GM18951 (cell line): Measurements from ENCODE around the gene ZSWIM8.
"Not testable (repeated sequence)": the region's sequence is repeated elsewhere in the genome, so short reads cannot be mapped to it uniquely, and the experiment has no call there.

Source experiments
- POLR2A ChIP-seq: IDR thresholded peaks from 4 replicates; pipeline ENCODE4 v1.6.1; 2011; ENCODE audit warnings: mild to moderate bottlenecking; ENCODE audit not compliant: insufficient read length, insufficient read depth; ENCODE audit errors: extremely low read depth
- in situ Hi-C: fragments of 300-500 bp; cut with MboI; formaldehyde crosslinking; loops from one replicate; pipeline ENCODE4 v1.12.0; 2022; ENCODE audit warnings: low sequenced_read_pairs, mixed read lengths, inconsistent platforms; ENCODE audit not compliant: unreplicated experiment

Gene ZSWIM8

GRCh38 chr10:73781879-73782748 is 3.3 kb upstream of the ZSWIM8 start, which contains the start of gene CHCHD1:
Gene CHCHD1, plus strand, starts transcription at chr10:73782048. Its CDS starts 28 bp downstream, at chr10:73782076.
- in situ Hi-C loops: no loop called here
- TF ChIP-seq POLR2A: peak; percentile 91

DNA sequence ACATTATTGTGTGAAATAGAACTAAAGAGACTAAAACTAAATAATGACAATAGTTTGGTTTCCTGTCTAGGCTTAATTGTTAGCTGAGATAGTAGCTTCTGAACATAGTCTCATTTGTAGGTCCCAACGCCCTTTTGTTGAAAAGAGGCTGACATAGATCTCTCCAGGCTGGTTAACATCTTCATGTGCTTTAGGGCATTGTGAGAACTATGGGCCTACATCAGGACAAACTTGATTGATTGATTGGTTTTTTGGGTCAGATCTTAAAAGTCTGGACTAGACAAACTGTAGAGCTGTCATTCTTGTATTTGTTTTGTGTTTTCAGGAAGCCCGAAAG is 2.7 kb upstream of the ZSWIM8 start:
- no peak for TF ChIP-seq POLR2A
- in situ Hi-C loops: no loop called here

DNA sequence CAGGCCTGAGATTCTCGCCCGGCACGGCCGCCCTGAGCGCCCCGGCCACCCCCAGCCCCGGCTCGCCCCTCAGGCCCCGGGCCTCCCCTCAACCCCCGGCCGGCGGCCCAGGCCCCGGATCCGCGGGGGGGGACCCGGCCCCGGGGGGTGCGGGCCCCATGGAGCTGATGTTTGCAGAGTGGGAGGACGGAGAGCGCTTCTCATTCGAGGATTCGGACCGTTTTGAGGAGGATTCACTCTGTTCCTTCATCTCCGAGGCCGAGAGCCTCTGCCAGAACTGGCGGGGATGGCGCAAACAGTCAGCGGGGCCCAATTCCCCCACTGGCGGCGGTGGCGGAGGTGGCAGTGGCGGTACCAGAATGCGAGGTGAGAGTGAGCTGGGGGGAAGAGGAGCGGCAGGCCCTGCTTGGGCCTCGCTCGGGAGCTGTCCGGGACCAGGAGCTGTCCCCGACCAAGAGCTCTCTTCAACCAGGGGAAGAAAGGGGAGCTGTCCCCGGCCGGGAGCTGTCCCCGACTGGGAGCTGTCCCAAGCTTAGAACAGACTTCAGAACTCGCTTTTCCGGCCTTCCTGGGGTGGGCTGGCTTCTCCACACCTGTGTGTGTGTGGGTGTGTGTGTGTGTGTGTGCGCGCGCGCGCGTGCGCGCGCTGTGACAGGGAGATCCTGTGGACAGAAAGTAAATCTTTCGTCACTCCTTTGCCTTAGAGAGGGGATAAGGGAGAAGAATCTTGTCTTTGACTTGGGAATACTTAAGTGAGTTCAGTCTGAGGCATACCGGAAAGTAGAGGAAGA is 510 bp downstream of the ZSWIM8 start:
- in situ Hi-C loops: no loop called here
- no peak for TF ChIP-seq POLR2A

- in situ Hi-C loops: no loop called here
- no peak for TF ChIP-seq POLR2A
Measured at GRCh38 chr10:73786512-73786885, 1.1 kb downstream of the ZSWIM8 start.

GRCh38 chr10:73787031-73787800 is 1.8 kb downstream of the ZSWIM8 start:
- in situ Hi-C loops: not testable (repeated sequence)

DNA sequence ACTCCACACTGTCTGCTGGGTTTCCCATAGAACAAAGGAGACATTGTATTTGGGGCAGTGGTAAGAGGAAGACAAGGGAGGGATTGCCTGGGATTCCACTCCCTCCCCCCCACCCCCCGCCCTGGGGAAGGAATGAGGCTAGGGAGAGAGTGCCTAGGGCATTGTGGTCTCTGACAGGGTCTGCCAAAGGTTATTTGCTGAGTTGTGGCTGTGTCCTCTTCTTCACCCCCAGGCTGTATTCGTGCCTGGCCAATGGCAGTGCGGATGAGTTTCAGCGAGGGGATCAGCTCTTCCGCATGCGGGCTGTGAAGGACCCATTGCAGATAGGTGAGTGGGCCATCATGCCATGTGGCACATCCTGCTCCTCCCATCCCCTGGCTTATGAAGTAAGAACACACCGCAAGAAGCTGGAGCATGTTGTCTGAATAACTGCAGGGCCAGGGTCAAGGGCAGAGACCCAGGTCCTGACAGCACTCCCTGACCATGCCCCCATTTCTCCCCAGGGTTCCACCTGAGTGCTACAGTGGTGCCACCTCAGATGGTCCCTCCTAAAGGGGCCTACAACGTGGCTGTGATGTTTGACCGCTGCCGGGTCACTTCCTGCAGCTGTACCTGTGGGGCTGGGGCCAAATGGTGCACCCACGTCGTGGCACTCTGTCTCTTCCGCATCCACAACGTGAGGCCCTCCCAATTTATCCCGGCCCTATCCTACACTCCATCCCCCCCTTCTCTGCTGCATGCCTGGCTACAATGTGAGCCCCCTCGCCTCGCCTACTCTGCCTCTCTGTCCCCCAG is 3.7 kb downstream of the ZSWIM8 start:
- in situ Hi-C loops: no loop called here
- TF ChIP-seq POLR2A: no peak

GRCh38 chr10:73789659-73790055 is 4.3 kb downstream of the ZSWIM8 start:
- in situ Hi-C loops: no loop called here
- no peak for TF ChIP-seq POLR2A

DNA sequence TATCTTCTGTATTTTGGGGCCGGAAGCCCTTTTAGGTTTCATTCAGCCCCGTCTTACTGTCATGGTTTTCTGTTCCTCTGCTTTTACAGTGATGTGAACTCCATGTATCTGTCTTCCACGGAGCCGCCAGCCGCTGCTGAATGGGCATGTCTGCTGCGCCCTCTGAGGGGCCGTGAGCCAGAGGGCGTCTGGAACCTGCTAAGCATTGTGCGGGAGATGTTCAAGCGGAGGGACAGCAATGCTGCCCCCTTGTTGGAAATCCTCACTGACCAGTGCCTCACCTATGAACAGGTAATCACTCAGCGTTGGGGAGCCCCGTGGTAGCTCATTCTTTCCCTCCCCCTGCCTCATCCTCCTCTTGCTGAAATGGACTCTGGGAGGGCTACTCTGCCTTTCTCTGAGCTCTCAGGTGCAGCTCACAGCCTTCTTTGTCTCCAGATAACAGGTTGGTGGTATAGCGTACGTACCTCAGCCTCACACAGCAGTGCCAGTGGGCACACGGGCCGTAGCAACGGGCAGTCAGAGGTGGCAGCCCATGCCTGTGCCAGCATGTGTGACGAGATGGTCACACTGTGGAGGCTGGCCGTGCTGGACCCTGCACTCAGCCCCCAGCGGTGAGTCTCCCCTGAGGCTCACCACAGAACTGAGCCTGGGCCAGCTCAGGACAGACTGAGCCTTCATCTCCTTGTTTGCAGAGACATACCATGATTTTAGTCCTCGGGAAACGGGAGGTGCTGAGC is 5.7 kb downstream of the ZSWIM8 start:
- in situ Hi-C loops: no loop called here
- TF ChIP-seq POLR2A: no peak

DNA sequence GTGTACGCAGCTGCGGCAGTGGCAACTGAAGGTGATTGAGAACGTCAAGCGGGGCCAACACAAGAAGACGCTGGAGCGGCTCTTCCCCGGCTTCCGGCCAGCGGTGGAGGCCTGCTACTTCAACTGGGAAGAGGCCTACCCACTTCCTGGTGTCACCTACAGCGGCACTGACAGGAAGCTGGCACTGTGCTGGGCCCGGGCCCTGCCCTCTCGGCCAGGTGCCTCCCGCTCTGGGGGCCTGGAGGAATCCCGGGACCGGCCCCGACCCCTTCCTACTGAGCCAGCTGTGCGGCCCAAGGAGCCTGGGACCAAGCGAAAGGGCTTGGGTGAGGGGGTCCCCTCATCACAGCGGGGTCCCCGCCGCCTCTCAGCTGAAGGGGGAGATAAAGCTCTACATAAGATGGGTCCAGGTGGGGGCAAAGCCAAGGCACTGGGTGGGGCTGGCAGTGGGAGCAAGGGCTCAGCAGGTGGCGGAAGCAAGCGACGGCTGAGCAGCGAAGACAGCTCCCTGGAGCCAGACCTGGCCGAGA is 6.5 kb downstream of the ZSWIM8 start:
- in situ Hi-C loops: no loop called here

GRCh38 chr10:73793456-73793855 is 8.1 kb downstream of the ZSWIM8 start:
- no peak for TF ChIP-seq POLR2A
- in situ Hi-C loops: no loop called here

More for the DNA sequence above, 6.5 kb downstream of the ZSWIM8 start:
- no peak for TF ChIP-seq POLR2A

DNA sequence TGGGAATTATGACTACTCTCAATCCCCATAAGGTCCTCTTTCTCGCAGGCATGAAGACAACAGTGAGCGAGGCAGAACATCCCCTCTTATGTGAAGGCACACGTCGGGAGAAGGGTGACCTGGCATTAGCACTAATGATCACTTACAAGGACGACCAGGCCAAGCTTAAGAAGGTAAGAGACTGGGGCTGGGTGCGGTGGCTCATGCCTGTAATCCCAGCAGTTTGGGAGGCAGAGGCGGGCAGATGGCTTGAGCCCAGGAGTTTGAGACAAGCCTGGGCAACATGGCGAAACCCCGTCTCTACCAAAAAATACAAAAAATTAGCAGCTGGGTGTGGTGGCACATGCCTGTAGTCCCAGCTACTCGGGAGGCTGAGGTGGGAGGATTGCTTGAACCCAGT is 10.1 kb downstream of the ZSWIM8 start:
- in situ Hi-C loops: not testable (repeated sequence)

- in situ Hi-C loops: not testable (repeated sequence)
Measured at GRCh38 chr10:73796035-73796434, 10.6 kb downstream of the ZSWIM8 start.
